Fibroblast of mammary gland (primary cell): Measurements from ENCODE around the gene TMEM170A.
"Not testable (repeated sequence)": the region's sequence is repeated elsewhere in the genome, so short reads cannot be mapped to it uniquely, and the experiment has no call there.

Experiments used
- DNase-seq: peaks from one replicate; pipeline ENCODE4 v3.0.0-alpha.2; 2010; ENCODE audit warnings: low read depth
- H3K4me3 ChIP-seq: 2 replicates; pipeline ENCODE4 v1.5.1; 2011; ENCODE audit warnings: low read depth, mild to moderate bottlenecking, low read length, moderate library complexity; ENCODE audit not compliant: control insufficient read depth
- CTCF ChIP-seq: conservative IDR thresholded peaks from 2 replicates; pipeline ENCODE4 v1.5.1; 2011; ENCODE audit warnings: low read depth, low read length, inconsistent platforms; ENCODE audit not compliant: control insufficient read depth, insufficient read depth

The TMEM170A gene

GRCh38 chr16:75429621-75430403, 34.7 kb downstream of the TMEM170A start:
- no peak for TF ChIP-seq CTCF
- H3K4me3 ChIP-seq, result no peak overlapping the region
- no peak for DNase-seq

DNA sequence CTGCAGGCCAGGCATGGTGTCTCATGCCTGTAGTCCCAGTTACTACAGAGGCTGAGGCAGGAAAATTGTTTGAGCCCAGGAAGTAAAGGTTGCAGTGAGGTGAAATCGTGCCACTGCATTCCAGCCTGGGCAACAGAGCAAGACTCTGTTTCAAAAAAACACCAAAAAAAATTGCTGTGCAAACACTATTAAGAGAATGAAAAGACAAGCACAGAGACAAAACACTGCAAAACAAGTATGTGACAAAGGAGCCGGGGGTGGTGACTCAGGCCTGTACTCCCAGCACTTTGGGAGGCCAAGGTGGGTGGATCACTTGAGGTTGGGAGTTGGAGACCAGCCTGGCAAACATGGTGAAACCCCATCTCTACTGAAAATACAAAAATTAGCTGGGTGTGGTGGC, 38.0 kb downstream of the TMEM170A start:
- H3K4me3 ChIP-seq, result not testable (repeated sequence)
- peak; percentile 48 for DNase-seq

GRCh38 chr16:75424105-75424762, 40.3 kb downstream of the TMEM170A start:
- DNase-seq, H3K4me3 ChIP-seq: not testable (repeated sequence)

DNA sequence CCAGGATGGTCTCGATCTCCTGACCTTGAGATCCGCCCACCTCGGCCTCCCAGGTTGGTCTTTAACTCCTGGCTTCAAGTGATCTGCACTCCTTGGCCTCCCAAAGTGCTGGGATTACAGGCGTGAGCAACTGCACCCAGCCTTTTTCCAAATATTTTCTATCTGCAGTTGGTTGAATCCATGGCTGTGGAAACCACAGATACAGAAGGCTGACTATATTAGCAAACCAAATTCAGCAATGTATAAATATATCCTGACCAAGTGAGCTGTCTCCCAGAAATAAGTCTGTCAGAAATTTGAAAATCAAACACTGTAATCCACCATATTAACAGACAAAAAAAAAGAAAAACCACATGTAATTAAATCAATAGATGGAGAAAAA, 40.8 kb downstream of the TMEM170A start:
- no peak for TF ChIP-seq CTCF
- no peak for DNase-seq
- no peak overlapping the region for H3K4me3 ChIP-seq

DNA sequence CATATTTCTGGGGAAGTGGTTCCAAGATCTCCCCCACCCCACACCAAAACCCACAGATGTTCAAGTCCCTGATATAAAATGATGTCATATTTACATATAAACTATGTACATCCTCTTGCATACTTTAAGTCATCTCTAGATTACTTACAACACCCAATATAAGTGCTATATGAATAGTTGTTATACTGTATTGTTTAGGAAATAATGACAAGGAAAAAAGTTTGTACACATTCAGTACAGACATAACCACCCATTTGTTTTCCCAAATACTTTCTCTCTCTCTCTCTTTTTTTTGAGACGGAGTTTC, 42.7 kb downstream of the TMEM170A start:
- no peak overlapping the region for H3K4me3 ChIP-seq
- no peak for TF ChIP-seq CTCF

GRCh38 chr16:75420987-75421819, 43.3 kb downstream of the TMEM170A start:
- H3K4me3 ChIP-seq, result no peak overlapping the region
- peak; percentile 80 for DNase-seq
- TF ChIP-seq CTCF, result no peak

More for the DNA sequence above, 42.7 kb downstream of the TMEM170A start:
- no peak for DNase-seq

- H3K4me3 ChIP-seq, result no peak overlapping the region
- TF ChIP-seq CTCF, result no peak
- no peak for DNase-seq
These were observed 47.5 kb downstream of the TMEM170A start for GRCh38 chr16:75416904-75417565.
